HG02870 (cell line): ENCODE data around the gene KIAA1191.
"Not testable (repeated sequence)": the region's sequence is repeated elsewhere in the genome, so short reads cannot be mapped to it uniquely, and the experiment has no call there.

ENCODE experiments used
- ATAC-seq: cut with Tn5 transposase; IDR thresholded peaks from one replicate; pipeline ENCODE4 v1.9.1; 2021; ENCODE audit warnings: mild to moderate bottlenecking, moderate library complexity; ENCODE audit not compliant: unreplicated experiment

The KIAA1191 gene

DNA sequence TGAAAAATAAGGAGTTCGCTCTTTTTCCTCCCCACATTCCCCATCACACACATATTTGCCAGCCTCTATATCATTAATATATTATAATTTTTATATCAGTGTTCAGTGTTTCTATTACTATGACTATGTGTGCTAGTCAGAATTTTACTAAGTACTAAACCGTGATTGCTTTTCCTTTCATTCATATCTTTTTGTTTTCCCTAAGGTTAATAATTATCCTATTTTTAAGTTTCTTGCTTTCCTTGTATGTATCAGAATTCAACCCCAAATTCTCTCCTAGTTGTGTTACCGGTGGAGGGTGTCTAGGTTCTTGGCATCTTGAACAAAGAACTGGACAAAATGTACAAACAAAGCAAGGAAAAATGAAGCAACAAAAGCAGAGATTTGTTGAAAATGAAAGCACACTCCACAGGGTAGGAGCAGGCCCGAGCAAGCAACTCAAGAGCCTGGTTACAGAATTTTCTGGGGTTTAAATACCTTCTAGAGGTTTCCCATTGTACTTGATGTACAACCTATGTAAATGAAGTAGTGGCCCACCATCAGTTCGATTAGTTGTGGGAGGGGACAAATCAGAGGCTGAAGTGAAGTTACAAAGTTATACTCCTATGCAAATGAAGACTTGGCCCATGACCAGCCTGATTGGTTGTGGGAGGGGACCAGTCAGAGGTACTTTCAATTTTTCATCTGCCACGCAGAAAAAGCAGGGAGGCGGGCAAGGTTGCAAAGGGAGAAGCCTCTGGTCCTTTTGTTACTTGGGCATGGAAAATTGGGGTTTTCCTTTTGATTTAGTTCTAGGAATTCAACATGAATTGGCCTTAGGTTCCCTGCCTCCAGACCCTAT lies 43.8 kb downstream of the KIAA1191 start:
- ATAC-seq = no peak

DNA sequence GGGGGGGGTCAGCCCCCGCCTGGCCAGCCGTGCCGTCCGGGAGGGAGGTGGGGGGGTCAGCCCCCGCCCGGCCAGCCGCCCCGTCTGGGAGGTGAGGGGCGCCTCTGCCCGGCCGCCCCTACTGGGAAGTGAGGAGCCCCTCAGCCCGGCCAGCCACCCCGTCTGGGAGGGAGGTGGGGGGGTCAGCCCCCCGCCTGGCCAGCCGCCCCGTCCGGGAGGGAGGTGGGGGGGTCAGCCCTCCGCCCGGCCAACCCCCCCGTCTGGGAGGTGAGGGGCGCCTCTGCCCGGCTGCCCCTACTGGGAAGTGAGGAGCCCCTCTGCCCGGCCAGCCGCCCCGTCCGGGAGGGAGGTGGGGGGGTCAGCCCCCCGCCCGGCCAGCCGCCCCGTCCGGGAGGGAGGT lies 56.2 kb downstream of the KIAA1191 start:
- not testable (repeated sequence) for ATAC-seq
